ENCODE measurements around the gene GLOD4.
"Not testable (repeated sequence)": the region's sequence is repeated elsewhere in the genome, so short reads cannot be mapped to it uniquely, and the experiment has no call there.

Gene GLOD4

GRCh38 chr17:806781-807522 is 24.9 kb upstream of the GLOD4 start:
- Histone ChIP-seq H2AFZ (ENCODE audit: low read depth, low read length) (no peak overlapping the region), H3K4me3 (ENCODE audit: low read depth in 1 of 2, low read length in 2 of 2) (no peak overlapping the region), H3K4me2 (ENCODE audit: insufficient read depth, low read length) (no peak overlapping the region), H3K27ac (ENCODE audit: low read length) (no peak overlapping the region), H3K79me2 (ENCODE audit: insufficient read depth, low read length) (no peaks in the 10 kb centered on the region), H4K20me1 (ENCODE audit: insufficient read depth, low read length) (no peaks in the 10 kb centered on the region; the same call in 1 of the 2 replicates), H3K4me1 (ENCODE audit: insufficient read depth, low read length) (no peaks in the 10 kb centered on the region), H3K27me3 (ENCODE audit: insufficient read depth, low read length, poor library complexity) (no peaks in the 10 kb centered on the region), H3K9ac (ENCODE audit: low read depth, low read length) (no peak overlapping the region), H3K36me3 (ENCODE audit: insufficient read depth, low read length) (no peaks in the 10 kb centered on the region), H3K9me3 (ENCODE audit: insufficient read depth, low read length, severe bottlenecking) (no peaks in the 10 kb centered on the region)
- DNase-seq (no peak), ATAC-seq (ENCODE audit: insufficient read depth, low read depth) (no peak)
- TF ChIP-seq EZH2 (IDR thresholded peaks at IDR 0.05; ENCODE audit: borderline replicate concordance, low read depth, low read length, severe bottlenecking), result no peak
- no peak for TF ChIP-seq CTCF (IDR thresholded peaks at IDR 0.05; ENCODE audit: borderline replicate concordance, extremely low read depth, low read length, poor library complexity, severe bottlenecking)

- Histone ChIP-seq H3K9ac (ENCODE audit: low read depth, low read length) (no peak overlapping the region), H3K36me3 (ENCODE audit: insufficient read depth, low read length) (no peaks in the 10 kb centered on the region), H2AFZ (ENCODE audit: low read depth, low read length) (no peak overlapping the region), H3K27ac (ENCODE audit: low read length) (no peak overlapping the region), H3K4me2 (ENCODE audit: insufficient read depth, low read length) (no peak overlapping the region), H3K27me3 (ENCODE audit: insufficient read depth, low read length, poor library complexity) (no peaks in the 10 kb centered on the region), H3K4me3 (ENCODE audit: low read depth in 1 of 2, low read length in 2 of 2) (no peak overlapping the region), H3K9me3 (ENCODE audit: insufficient read depth, low read length, severe bottlenecking) (no peaks in the 10 kb centered on the region), H3K79me2 (ENCODE audit: insufficient read depth, low read length) (no peaks in the 10 kb centered on the region), H3K4me1 (ENCODE audit: insufficient read depth, low read length) (no peaks in the 10 kb centered on the region), H4K20me1 (ENCODE audit: insufficient read depth, low read length) (no peaks in the 10 kb centered on the region; the same call in 1 of the 2 replicates)
- DNase-seq, result no peak
- no peak for ATAC-seq (ENCODE audit: insufficient read depth, low read depth)
- no peak for TF ChIP-seq EZH2 (IDR thresholded peaks at IDR 0.05; ENCODE audit: borderline replicate concordance, low read depth, low read length, severe bottlenecking)
- no peak for TF ChIP-seq CTCF (IDR thresholded peaks at IDR 0.05; ENCODE audit: borderline replicate concordance, extremely low read depth, low read length, poor library complexity, severe bottlenecking)
Measured at GRCh38 chr17:806346-806745, 24.3 kb upstream of the GLOD4 start.

GRCh38 chr17:805886-806285 is 23.8 kb upstream of the GLOD4 start:
- not testable (repeated sequence) for H3K9me3 ChIP-seq (ENCODE audit: insufficient read depth, low read length, severe bottlenecking); H3K4me2 ChIP-seq (ENCODE audit: insufficient read depth, low read length); H3K27me3 ChIP-seq (ENCODE audit: insufficient read depth, low read length, poor library complexity); H4K20me1 ChIP-seq (ENCODE audit: insufficient read depth, low read length); H3K36me3 ChIP-seq (ENCODE audit: insufficient read depth, low read length); H3K9ac ChIP-seq (ENCODE audit: low read depth, low read length); H3K4me1 ChIP-seq (ENCODE audit: insufficient read depth, low read length); H3K79me2 ChIP-seq (ENCODE audit: insufficient read depth, low read length); ATAC-seq (ENCODE audit: insufficient read depth, low read depth); DNase-seq; H3K27ac ChIP-seq (ENCODE audit: low read length); H3K4me3 ChIP-seq (ENCODE audit: low read depth in 1 of 2, low read length in 2 of 2); H2AFZ ChIP-seq (ENCODE audit: low read depth, low read length)

GRCh38 chr17:804541-805435 is 22.7 kb upstream of the GLOD4 start:
- Histone ChIP-seq H3K79me2 (ENCODE audit: insufficient read depth, low read length) (no peaks in the 10 kb centered on the region), H3K9me3 (ENCODE audit: insufficient read depth, low read length, severe bottlenecking) (no peaks in the 10 kb centered on the region), H4K20me1 (ENCODE audit: insufficient read depth, low read length) (no peaks in the 10 kb centered on the region; the same call in 1 of the 2 replicates), H3K9ac (ENCODE audit: low read depth, low read length) (no peak overlapping the region), H3K36me3 (ENCODE audit: insufficient read depth, low read length) (no peaks in the 10 kb centered on the region), H3K27ac (ENCODE audit: low read length) (no peak overlapping the region), H2AFZ (ENCODE audit: low read depth, low read length) (no peak overlapping the region), H3K27me3 (ENCODE audit: insufficient read depth, low read length, poor library complexity) (no peaks in the 10 kb centered on the region), H3K4me2 (ENCODE audit: insufficient read depth, low read length) (no peak overlapping the region), H3K4me1 (ENCODE audit: insufficient read depth, low read length) (no peaks in the 10 kb centered on the region), H3K4me3 (ENCODE audit: low read depth in 1 of 2, low read length in 2 of 2) (no peak overlapping the region)
- no peak for TF ChIP-seq CTCF (IDR thresholded peaks at IDR 0.05; ENCODE audit: borderline replicate concordance, extremely low read depth, low read length, poor library complexity, severe bottlenecking)
- TF ChIP-seq EZH2 (IDR thresholded peaks at IDR 0.05; ENCODE audit: borderline replicate concordance, low read depth, low read length, severe bottlenecking), result no peak
- ATAC-seq (ENCODE audit: insufficient read depth, low read depth) (no peak), DNase-seq (no peak)

Data from DND-41 (cell line).